ENCODE measurements around the gene CENPV.

CENPV gene

GRCh38 chr17:16346721-16347271 lies 6.5 kb downstream of the CENPV start:
- no peak overlapping the region for H3K4me3 ChIP-seq (ENCODE audit: control insufficient read depth, low read depth, low read length)
- TF ChIP-seq, protein P1, sequence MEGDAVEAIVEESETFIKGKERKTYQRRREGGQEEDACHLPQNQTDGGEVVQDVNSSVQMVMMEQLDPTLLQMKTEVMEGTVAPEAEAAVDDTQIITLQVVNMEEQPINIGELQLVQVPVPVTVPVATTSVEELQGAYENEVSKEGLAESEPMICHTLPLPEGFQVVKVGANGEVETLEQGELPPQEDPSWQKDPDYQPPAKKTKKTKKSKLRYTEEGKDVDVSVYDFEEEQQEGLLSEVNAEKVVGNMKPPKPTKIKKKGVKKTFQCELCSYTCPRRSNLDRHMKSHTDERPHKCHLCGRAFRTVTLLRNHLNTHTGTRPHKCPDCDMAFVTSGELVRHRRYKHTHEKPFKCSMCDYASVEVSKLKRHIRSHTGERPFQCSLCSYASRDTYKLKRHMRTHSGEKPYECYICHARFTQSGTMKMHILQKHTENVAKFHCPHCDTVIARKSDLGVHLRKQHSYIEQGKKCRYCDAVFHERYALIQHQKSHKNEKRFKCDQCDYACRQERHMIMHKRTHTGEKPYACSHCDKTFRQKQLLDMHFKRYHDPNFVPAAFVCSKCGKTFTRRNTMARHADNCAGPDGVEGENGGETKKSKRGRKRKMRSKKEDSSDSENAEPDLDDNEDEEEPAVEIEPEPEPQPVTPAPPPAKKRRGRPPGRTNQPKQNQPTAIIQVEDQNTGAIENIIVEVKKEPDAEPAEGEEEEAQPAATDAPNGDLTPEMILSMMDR (IDR thresholded peaks at IDR 0.05; ENCODE audit: control insufficient read depth, insufficient read depth, low read depth, low read length, missing control alignments), result no peak
- no peak for DNase-seq (ENCODE audit: low read depth)

DNA sequence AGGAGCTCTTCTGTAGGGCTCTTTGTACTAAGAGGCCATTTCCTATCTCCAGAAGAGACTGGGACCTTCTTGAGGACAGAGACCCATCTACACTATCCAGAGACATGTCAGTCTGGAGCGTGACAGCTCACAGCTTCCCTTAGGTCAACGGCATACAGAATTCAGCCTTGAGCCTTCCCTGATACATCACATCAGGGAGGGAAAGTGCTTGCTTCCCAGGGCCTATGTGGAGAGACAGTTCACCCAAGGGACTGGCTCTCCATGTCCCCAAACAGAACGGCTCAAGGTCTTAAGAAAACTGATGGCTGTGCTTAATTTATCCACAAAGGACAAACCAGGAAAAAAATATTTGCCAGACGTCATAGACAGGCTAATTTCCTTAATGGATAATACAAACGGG lies 7.7 kb downstream of the CENPV start:
- TF ChIP-seq, protein P1 (IDR thresholded peaks at IDR 0.05; ENCODE audit: control insufficient read depth, insufficient read depth, low read depth, low read length, missing control alignments), result no peak
- no peak for DNase-seq (ENCODE audit: low read depth)
- H3K4me3 ChIP-seq (ENCODE audit: control insufficient read depth, low read depth, low read length), result no peak overlapping the region

- H3K4me3 ChIP-seq (ENCODE audit: control insufficient read depth, low read depth, low read length), result no peak overlapping the region
- TF ChIP-seq, protein P1 (IDR thresholded peaks at IDR 0.05; ENCODE audit: control insufficient read depth, insufficient read depth, low read depth, low read length, missing control alignments), result no peak
- no peak for DNase-seq (ENCODE audit: low read depth)
Observed at GRCh38 chr17:16343569-16343968, 9.7 kb downstream of the CENPV start.

- DNase-seq (ENCODE audit: low read depth), result no peak
- H3K4me3 ChIP-seq (ENCODE audit: control insufficient read depth, low read depth, low read length), result no peak overlapping the region
- TF ChIP-seq, protein P1 (IDR thresholded peaks at IDR 0.05; ENCODE audit: control insufficient read depth, insufficient read depth, low read depth, low read length, missing control alignments), result no peak
Observed at GRCh38 chr17:16342979-16343378, 10.3 kb downstream of the CENPV start.

- TF ChIP-seq, protein P1 (IDR thresholded peaks at IDR 0.05; ENCODE audit: control insufficient read depth, insufficient read depth, low read depth, low read length, missing control alignments), result no peak
- no peak for DNase-seq (ENCODE audit: low read depth)
Observed at GRCh38 chr17:16339959-16340358, 13.3 kb downstream of the CENPV start.

DNA sequence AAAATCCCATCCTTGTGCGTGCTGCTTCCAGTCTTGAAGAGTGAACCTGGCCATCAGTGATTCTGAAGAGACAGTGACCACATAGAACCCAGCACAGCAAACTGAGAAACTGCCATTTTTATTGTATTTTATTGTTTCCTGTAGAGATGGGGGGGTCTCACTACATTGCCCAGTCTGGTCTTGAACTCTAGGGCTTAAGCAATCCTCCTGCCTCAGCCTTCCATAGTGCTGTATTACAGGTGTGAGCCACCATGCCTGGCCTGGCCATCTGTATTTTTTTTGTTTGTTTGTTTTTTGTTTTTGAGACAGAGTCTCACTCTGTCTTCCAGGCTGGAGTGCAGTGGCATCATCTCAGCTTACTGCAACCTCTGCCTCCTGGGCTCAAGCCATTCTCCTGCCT lies 13.9 kb downstream of the CENPV start:
- H3K4me3 ChIP-seq (ENCODE audit: control insufficient read depth, low read depth, low read length), result no peak overlapping the region
- DNase-seq (ENCODE audit: low read depth), result no peak
- TF ChIP-seq, protein P1 (IDR thresholded peaks at IDR 0.05; ENCODE audit: control insufficient read depth, insufficient read depth, low read depth, low read length, missing control alignments), result no peak

More at GRCh38 chr17:16339959-16340358, 13.3 kb downstream of the CENPV start:
- no peak overlapping the region for H3K4me3 ChIP-seq (ENCODE audit: control insufficient read depth, low read depth, low read length)

GRCh38 chr17:16338391-16338790 lies 14.9 kb downstream of the CENPV start:
- TF ChIP-seq, protein P1 (IDR thresholded peaks at IDR 0.05; ENCODE audit: control insufficient read depth, insufficient read depth, low read depth, low read length, missing control alignments), result no peak

More at GRCh38 chr17:16338391-16338790, 14.9 kb downstream of the CENPV start:
- H3K4me3 ChIP-seq (ENCODE audit: control insufficient read depth, low read depth, low read length), result no peak overlapping the region
- no peak for DNase-seq (ENCODE audit: low read depth)

Measured in AG09309 (cell line).